Measurements from ENCODE around the gene CADM1. TPM values are rescaled to one million over a fixed set of nuclear protein-coding genes. Genes with fewer than 3 reads are reported as not detected.

Gene CADM1
- total and polyA plus RNA-seq, 2 experiments from 2014 or later, result 16.5 to 18.0 TPM

DNA sequence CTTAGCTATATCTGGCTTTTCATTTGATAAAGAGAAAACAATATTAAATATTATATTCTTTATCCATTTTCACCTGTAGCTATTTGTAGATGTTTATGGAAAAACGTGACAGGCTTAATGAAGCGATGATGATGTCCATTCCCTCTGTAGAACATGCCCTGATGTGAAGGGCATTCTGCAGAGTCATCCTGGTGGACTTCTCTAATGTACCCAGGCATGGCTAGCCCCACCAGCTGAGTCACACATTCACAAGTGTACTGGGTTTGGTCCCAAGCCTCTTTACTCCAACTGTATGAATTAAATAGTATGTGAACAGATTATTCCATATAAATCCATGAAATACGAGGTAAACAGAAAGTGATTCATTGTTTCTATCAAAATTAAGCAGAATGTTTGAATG is 139.3 kb downstream of the CADM1 start:
- no peaks in the 10 kb centered on the region for H3K27me3 ChIP-seq (ENCODE audit: insufficient read depth)
- peaks cover 14% of the 10 kb centered on the region for H3K4me1 Mint-ChIP-seq
- H4K20me1 ChIP-seq (replicated peaks; ENCODE audit: insufficient read depth), result 0 out of 2 replicates have a peak, but pooled peaks cover 3% of the 10 kb centered on the region
- H3K27ac ChIP-seq (ENCODE audit: low read depth), result no peak overlapping the region
- no peak for ATAC-seq
- no peaks in the 10 kb centered on the region for H3K9me2 ChIP-seq (ENCODE audit: insufficient read depth)
- no peak overlapping the region for H2AFZ ChIP-seq
- TF ChIP-seq EZH2 (IDR thresholded peaks at IDR 0.05; ENCODE audit: low read depth, unreplicated experiment) (no peak), ZNF331 (CRISPR knock-in tag; IDR thresholded peaks at IDR 0.05; ENCODE audit: low read depth) (no peak), ZNF114 (CRISPR knock-in tag; IDR thresholded peaks at IDR 0.05) (no peak), NANOG (IDR thresholded peaks at IDR 0.05; ENCODE audit: borderline replicate concordance) (no peak), EZH2phosphoT487 (IDR thresholded peaks at IDR 0.05; ENCODE audit: unreplicated experiment) (no peak), JUNB (IDR thresholded peaks at IDR 0.05; ENCODE audit: unreplicated experiment) (no peak), POLR2AphosphoS5 (IDR thresholded peaks at IDR 0.05; ENCODE audit: low read depth) (no peak), CREB1 (CRISPR knock-in tag; IDR thresholded peaks at IDR 0.05; ENCODE audit: low read depth) (no peak), ETS1 (IDR thresholded peaks at IDR 0.05) (no peak), STAT1 (IDR thresholded peaks at IDR 0.05; ENCODE audit: unreplicated experiment) (no peak)
- TF ChIP-seq, protein P1, sequence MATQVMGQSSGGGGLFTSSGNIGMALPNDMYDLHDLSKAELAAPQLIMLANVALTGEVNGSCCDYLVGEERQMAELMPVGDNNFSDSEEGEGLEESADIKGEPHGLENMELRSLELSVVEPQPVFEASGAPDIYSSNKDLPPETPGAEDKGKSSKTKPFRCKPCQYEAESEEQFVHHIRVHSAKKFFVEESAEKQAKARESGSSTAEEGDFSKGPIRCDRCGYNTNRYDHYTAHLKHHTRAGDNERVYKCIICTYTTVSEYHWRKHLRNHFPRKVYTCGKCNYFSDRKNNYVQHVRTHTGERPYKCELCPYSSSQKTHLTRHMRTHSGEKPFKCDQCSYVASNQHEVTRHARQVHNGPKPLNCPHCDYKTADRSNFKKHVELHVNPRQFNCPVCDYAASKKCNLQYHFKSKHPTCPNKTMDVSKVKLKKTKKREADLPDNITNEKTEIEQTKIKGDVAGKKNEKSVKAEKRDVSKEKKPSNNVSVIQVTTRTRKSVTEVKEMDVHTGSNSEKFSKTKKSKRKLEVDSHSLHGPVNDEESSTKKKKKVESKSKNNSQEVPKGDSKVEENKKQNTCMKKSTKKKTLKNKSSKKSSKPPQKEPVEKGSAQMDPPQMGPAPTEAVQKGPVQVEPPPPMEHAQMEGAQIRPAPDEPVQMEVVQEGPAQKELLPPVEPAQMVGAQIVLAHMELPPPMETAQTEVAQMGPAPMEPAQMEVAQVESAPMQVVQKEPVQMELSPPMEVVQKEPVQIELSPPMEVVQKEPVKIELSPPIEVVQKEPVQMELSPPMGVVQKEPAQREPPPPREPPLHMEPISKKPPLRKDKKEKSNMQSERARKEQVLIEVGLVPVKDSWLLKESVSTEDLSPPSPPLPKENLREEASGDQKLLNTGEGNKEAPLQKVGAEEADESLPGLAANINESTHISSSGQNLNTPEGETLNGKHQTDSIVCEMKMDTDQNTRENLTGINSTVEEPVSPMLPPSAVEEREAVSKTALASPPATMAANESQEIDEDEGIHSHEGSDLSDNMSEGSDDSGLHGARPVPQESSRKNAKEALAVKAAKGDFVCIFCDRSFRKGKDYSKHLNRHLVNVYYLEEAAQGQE (IDR thresholded peaks at IDR 0.05; ENCODE audit: unreplicated experiment), result no peak
- TF ChIP-seq, protein P2, sequence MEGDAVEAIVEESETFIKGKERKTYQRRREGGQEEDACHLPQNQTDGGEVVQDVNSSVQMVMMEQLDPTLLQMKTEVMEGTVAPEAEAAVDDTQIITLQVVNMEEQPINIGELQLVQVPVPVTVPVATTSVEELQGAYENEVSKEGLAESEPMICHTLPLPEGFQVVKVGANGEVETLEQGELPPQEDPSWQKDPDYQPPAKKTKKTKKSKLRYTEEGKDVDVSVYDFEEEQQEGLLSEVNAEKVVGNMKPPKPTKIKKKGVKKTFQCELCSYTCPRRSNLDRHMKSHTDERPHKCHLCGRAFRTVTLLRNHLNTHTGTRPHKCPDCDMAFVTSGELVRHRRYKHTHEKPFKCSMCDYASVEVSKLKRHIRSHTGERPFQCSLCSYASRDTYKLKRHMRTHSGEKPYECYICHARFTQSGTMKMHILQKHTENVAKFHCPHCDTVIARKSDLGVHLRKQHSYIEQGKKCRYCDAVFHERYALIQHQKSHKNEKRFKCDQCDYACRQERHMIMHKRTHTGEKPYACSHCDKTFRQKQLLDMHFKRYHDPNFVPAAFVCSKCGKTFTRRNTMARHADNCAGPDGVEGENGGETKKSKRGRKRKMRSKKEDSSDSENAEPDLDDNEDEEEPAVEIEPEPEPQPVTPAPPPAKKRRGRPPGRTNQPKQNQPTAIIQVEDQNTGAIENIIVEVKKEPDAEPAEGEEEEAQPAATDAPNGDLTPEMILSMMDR (conservative IDR thresholded peaks at IDR 0.05; ENCODE audit: low read depth in 2 of 2), result no peak
- TF ChIP-seq, protein P3, sequence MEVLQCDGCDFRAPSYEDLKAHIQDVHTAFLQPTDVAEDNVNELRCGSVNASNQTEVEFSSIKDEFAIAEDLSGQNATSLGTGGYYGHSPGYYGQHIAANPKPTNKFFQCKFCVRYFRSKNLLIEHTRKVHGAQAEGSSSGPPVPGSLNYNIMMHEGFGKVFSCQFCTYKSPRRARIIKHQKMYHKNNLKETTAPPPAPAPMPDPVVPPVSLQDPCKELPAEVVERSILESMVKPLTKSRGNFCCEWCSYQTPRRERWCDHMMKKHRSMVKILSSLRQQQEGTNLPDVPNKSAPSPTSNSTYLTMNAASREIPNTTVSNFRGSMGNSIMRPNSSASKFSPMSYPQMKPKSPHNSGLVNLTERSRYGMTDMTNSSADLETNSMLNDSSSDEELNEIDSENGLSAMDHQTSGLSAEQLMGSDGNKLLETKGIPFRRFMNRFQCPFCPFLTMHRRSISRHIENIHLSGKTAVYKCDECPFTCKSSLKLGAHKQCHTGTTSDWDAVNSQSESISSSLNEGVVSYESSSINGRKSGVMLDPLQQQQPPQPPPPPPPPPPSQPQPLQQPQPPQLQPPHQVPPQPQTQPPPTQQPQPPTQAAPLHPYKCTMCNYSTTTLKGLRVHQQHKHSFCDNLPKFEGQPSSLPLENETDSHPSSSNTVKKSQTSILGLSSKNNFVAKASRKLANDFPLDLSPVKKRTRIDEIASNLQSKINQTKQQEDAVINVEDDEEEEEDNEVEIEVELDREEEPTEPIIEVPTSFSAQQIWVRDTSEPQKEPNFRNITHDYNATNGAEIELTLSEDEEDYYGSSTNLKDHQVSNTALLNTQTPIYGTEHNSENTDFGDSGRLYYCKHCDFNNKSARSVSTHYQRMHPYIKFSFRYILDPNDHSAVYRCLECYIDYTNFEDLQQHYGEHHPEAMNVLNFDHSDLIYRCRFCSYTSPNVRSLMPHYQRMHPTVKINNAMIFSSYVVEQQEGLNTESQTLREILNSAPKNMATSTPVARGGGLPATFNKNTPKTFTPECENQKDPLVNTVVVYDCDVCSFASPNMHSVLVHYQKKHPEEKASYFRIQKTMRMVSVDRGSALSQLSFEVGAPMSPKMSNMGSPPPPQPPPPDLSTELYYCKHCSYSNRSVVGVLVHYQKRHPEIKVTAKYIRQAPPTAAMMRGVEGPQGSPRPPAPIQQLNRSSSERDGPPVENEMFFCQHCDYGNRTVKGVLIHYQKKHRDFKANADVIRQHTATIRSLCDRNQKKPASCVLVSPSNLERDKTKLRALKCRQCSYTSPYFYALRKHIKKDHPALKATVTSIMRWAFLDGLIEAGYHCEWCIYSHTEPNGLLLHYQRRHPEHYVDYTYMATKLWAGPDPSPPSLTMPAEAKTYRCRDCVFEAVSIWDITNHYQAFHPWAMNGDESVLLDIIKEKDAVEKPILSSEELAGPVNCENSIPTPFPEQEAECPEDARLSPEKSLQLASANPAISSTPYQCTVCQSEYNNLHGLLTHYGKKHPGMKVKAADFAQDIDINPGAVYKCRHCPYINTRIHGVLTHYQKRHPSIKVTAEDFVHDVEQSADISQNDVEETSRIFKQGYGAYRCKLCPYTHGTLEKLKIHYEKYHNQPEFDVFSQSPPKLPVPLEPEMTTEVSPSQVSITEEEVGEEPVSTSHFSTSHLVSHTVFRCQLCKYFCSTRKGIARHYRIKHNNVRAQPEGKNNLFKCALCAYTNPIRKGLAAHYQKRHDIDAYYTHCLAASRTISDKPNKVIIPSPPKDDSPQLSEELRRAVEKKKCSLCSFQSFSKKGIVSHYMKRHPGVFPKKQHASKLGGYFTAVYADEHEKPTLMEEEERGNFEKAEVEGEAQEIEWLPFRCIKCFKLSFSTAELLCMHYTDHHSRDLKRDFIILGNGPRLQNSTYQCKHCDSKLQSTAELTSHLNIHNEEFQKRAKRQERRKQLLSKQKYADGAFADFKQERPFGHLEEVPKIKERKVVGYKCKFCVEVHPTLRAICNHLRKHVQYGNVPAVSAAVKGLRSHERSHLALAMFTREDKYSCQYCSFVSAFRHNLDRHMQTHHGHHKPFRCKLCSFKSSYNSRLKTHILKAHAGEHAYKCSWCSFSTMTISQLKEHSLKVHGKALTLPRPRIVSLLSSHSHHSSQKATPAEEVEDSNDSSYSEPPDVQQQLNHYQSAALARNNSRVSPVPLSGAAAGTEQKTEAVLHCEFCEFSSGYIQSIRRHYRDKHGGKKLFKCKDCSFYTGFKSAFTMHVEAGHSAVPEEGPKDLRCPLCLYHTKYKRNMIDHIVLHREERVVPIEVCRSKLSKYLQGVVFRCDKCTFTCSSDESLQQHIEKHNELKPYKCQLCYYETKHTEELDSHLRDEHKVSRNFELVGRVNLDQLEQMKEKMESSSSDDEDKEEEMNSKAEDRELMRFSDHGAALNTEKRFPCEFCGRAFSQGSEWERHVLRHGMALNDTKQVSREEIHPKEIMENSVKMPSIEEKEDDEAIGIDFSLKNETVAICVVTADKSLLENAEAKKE (CRISPR knock-in tag; IDR thresholded peaks at IDR 0.05), result no peak
- H3K4me1 ChIP-seq (ENCODE audit: insufficient read depth), result peaks cover 5% of the 10 kb centered on the region
- DNase-seq (ENCODE audit: low spot score), result no peak
- no peak overlapping the region for H3K4me3 Mint-ChIP-seq
- H3K27ac Mint-ChIP-seq, result no peak overlapping the region
- H3K36me3 Mint-ChIP-seq (ENCODE audit: low read depth), result no peaks in the 10 kb centered on the region
- no peak overlapping the region for H3K4me2 ChIP-seq
- H3K36me3 ChIP-seq (ENCODE audit: insufficient read depth), result no peaks in the 10 kb centered on the region
- no peaks in the 10 kb centered on the region for H3F3A ChIP-seq (replicated peaks; ENCODE audit: low read depth)
- no peaks in the 10 kb centered on the region for H3K27me3 Mint-ChIP-seq (ENCODE audit: insufficient read depth, low read depth, poor library complexity)
- H3K79me2 ChIP-seq (replicated peaks; ENCODE audit: insufficient read depth), result no peaks in the 10 kb centered on the region
- H3K9me3 Mint-ChIP-seq, result no peaks in the 10 kb centered on the region
- H3K4me3 ChIP-seq, result no peak overlapping the region
